Activated CD8-positive, alpha-beta memory T cell treated with anti-CD3 and anti-CD28 coated beads, Interleukin-2, amount 50 U/mL, for 1 hour (primary cell): ENCODE measurements around the gene TANK.

ENCODE experiments used
- DNase-seq: peaks from one replicate; pipeline ENCODE4 v3.0.0-alpha.2; 2020; ENCODE audit errors: extremely low read depth

TANK gene

DNA sequence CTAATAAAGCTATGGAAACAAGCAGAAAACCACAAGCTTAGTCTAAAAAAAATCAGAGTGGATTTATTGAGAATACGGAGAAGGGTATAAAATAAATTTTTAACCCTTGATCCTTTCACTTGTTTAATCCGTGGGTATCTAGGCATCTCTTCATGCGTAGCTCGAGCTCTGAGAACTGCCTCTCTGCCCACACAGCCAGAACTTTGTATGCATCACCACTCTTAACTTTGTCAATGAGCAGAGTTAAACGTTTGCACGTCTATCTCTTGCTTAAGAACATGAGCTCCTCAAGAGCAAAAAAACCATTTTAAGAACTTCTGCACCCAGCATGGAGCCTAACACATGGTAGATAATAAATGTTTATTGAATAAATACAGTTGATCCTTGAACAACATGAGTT, 26.9 kb upstream of the TANK start:
- DNase-seq = no peak

- no peak for DNase-seq
These were observed 25.4 kb upstream of the TANK start for GRCh38 chr2:161134547-161135518.

DNA sequence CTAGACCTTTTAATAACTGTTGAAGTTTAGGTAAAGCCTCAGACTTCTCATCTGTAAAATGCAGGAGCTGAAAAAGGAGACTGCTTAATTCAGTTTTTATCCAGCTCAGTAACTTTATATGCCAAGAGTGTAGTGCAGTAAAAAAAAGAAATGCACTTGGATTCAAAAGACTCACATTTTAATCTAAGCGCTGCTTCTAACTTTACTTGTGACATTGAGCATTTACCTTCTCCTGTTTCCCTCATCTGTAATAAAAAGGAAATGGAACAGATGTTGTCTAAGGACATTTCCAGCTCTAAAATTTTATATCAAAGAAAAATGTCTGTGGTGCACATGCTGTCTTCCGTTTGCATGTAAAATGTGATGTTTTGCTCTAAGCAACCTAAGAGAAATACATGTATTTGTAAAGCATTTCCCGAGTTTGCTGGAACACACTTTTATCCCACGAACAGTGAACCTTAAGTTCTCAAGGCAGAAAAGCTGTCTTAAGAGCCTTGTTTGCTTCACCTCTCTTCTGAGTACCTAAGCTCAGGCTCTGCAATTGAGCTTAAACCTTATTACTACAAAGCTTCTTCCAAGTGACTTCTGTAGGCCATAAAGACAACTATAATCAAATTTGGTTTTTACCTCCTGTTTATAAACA, 24.2 kb upstream of the TANK start:
- DNase-seq = no peak

DNA sequence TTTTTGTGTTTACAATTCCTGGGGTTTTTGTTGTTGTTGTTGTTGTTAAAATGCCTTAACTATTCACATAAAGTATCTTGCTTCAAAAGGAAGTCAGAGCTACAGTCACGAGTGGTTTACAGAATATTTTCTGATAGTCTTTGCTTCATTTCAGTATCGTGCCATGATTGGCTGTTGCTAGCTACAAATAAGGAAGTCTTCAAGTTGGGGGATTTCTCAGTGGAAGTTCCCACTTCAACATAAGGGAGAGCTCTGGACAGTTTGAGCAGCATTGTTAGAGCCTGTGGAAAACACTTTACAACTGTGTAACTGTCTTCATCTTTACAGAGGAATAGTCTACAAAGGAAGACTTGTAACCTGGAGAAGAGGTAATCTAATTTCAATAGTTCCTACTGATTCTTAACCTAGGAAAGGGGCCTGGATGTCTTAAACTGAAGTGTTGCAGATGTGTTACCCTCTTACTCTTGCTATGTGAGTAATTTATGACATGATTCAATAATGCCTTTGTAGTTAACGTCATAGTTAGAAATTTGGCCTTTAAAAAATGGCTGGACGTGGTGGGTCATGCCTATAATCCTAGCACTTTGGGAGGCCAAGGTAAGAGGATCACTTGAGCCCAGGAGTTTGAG, 23.4 kb upstream of the TANK start:
- DNase-seq = no peak

DNA sequence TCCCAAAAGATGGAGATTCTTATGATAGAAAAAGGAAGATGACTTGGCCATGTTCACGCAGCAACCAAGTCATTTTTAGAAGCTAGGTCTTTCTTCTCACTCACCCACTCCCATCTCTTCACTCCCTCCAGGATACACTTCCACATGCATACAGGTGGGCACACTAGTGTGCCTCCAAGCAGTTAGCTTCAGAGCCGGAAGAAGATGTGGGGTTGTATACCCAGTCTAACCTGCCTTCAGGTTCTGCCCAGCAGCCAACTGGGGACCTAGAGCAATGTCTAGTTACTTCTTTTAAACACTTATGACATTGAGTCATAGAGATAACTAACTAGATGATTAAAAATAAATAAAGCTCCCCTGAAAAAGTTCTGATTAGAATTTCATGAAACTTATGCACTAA, 21.8 kb upstream of the TANK start:
- DNase-seq = no peak

DNA sequence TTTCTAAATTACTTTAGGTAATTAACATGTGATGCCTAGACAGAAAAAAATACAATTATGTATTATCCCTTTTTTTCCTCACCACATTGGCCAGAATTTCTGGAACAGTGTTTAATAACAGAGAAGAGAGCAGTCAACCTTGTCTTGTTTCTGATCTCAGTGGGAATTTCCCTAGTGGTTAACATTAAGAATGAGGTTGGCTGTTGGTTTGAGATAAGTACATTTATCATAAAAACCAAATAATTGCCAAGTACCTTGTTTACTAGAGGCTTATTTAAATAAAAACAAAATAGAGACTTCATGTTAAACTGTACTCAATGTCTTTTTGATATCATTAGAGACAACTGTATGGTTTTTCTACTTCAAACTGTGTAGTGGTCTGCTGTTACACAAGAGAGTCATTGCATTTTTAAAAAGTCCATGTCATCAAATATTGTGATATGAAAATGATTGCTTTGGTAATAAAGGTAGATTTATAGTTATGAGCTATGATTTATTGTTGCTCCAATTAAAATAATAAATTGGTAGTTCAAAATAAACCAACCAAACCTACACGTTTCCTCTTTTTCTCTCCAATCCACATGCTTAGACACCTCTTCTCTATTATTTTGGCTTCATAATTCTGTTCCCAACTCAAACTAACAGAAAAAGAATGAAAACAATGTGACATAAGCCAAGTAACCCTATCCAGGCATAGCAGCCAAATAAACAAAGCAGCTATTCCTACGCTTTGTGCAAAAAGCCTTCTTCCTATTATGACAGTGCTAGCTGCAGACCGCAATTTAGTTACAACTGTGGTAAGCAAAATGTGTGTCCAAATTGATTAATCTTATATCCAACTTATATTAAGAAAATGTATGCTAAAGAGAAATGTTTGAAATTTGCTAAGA, 20.9 kb upstream of the TANK start:
- DNase-seq = no peak

DNA sequence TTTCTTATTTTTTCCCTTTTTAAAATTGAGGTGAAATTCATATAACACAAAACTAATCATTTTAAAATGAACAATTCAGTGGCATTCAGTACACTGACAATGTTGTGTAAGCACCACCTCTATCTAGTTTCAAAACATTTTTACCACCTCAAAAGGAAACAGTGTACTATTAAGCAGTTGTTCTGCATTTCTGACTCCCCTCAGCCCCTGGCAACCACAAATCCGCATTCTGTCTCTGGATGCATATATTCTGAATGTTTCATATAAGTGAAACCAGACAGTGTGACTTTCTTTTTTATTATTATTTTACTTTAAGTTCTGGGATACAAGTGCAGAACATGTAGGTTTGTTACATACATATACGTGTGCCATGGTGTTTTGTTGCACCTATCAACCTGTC, 19.2 kb upstream of the TANK start:
- no peak for DNase-seq

GRCh38 chr2:161146209-161146775, 13.9 kb upstream of the TANK start:
- DNase-seq = no peak

DNA sequence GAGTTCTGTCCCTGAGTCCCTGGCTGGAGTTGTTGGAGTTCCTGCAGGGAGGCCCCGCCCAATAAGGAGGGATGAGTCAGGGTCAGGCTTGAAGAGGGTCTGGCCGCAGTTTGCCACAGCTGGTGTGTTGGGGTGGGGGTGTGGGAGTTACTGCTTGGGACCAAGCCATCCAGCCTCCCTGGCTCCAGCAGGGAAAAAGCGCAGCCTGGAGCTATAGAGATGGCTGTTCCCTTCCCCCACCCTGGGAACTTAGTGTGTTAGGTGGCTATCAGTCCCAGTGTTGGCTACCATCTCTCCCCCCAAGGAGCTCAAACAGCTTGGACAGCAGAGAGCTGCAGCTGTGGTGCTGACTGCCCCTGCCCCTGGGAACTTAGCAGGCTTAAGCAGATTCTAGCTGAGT, 13.2 kb upstream of the TANK start:
- DNase-seq = no peak

- DNase-seq = no peak
These were observed 12.4 kb upstream of the TANK start for GRCh38 chr2:161147856-161148255.

- DNase-seq = no peak
These were observed 9.5 kb upstream of the TANK start for GRCh38 chr2:161150704-161151103.

- no peak for DNase-seq
These were observed 7.9 kb upstream of the TANK start for GRCh38 chr2:161152302-161152701.

DNA sequence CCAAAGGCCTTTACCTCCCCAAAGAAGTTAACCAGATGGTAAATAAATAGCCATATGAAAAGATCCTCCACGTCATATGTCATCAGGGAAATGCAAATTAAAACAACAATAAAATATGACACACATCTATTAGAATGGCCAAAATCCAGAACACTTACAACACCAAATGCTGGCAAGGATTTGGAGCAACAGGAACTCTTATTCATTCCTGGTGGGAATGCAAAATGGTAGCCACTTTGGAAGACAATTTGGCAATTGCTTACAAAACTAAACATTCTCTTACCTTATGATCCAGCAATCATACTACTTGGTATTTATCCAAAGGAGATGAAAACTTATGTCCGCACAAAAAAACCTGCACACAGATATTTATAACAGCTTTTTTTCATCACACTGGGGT, 1.3 kb upstream of the TANK start:
- DNase-seq = no peak

DNA sequence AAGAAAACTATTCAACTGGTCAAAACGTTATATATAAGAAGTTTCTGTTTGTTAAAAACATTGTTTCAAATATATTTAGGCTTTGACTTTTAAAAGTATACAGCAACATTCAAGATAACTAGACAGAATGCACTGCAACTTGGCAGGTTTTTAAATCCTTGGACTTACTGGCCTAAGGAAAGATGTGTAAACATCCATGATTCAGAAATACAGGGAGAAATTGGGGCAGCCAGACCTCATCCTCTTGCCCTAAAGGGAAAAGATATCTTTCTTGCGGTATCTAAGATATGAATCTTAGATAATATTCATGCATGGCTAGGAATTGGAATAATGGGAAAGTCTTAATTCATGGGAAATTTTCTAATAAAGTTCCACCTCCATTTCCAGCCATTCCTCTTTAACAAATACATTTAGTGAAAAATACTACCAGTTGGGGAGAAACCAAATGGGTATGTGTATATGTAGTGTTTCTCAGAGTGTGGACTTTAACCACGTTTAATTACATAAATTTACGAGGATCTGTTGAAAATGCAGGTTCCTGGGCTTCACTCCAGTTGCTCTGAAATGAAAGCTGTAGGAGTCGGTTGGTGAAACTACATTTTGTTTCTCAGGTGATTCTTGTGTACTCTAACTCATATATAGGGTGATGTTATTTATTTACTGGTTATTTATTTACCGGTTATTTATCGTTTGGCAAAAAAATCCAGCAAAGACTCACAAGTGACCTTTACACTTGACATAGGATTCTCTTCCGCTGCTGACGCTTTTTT, 587 bp upstream of the TANK start:
- no peak for DNase-seq

GRCh38 chr2:161161074-161161706, 962 bp downstream of the TANK start:
- DNase-seq = no peak

- DNase-seq = no peak
These were observed 3.2 kb downstream of the TANK start for GRCh38 chr2:161163440-161163839.

DNA sequence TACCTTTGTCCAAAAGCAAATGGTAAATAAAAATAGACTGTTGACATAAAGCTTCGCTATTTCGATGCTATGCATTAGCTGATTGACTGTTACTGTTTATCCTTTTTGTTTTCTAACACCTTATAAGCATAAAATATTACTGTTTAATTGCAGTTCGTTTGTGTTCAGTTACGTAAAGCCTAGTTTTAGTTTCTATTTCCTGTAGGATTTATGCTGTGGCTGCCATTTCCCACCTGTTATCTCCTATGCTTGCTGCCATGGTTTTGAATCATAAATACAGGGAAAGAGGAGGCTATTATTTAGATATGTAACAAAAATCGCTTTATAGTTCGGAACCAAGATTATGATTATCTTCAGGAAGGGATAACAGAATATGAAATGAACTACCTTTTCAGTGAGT, 3.9 kb downstream of the TANK start:
- DNase-seq = no peak

GRCh38 chr2:161165266-161165665, 5.0 kb downstream of the TANK start:
- no peak for DNase-seq

- no peak for DNase-seq
These were observed 5.6 kb downstream of the TANK start for GRCh38 chr2:161165811-161166210.
